IgD-negative memory B cell (primary cell): ENCODE results near the gene ACVRL1. TPM values are rescaled to one million over a fixed set of nuclear protein-coding genes. Genes with fewer than 3 reads are reported as not detected.
A peak's percentile ranks its signal among the peaks of the same experiment; 100 is the strongest.

Experiments
- H3K27ac Mint-ChIP-seq, 3 donors: one replicate each; pipeline ENCODE4 v1.8.0; 2020 to 2022; ENCODE audit warnings: mild to moderate bottlenecking in 3 of 3, mixed read lengths in 3 of 3, moderate library complexity in 1 of 3
- H3K27me3 Mint-ChIP-seq: one replicate; pipeline ENCODE4 v1.8.0; 2021; ENCODE audit warnings: mixed read lengths
- H3K36me3 Mint-ChIP-seq: one replicate; pipeline ENCODE4 v1.8.0; 2020; ENCODE audit warnings: mild to moderate bottlenecking, mixed read lengths
- H3K4me1 Mint-ChIP-seq, 3 donors: one replicate each; pipeline ENCODE4 v1.8.0; 2020 to 2022; ENCODE audit warnings: mixed read lengths in 3 of 3, mild to moderate bottlenecking in 1 of 3
- H3K4me3 Mint-ChIP-seq, 4 donors: one replicate each; pipeline ENCODE4 v1.8.0; 2020 to 2022; ENCODE audit warnings: mild to moderate bottlenecking in 4 of 4, mixed read lengths in 4 of 4, moderate library complexity in 3 of 4
- H3K9me3 Mint-ChIP-seq, 3 donors: one replicate each; pipeline ENCODE4 v1.8.0; 2020 to 2021; ENCODE audit warnings: mixed read lengths in 3 of 3, mild to moderate bottlenecking in 1 of 3
- polyA plus RNA-seq: library from polyadenylated mRNA; unstranded; fragments of 300-500 nt; fragmentation: Illumina TruSeq; gene quantifications from one replicate; pipeline ENCODE4 v1.2.3, GENCODE V29; 2021

ACVRL1 gene
- not detected for polyA plus RNA-seq

DNA sequence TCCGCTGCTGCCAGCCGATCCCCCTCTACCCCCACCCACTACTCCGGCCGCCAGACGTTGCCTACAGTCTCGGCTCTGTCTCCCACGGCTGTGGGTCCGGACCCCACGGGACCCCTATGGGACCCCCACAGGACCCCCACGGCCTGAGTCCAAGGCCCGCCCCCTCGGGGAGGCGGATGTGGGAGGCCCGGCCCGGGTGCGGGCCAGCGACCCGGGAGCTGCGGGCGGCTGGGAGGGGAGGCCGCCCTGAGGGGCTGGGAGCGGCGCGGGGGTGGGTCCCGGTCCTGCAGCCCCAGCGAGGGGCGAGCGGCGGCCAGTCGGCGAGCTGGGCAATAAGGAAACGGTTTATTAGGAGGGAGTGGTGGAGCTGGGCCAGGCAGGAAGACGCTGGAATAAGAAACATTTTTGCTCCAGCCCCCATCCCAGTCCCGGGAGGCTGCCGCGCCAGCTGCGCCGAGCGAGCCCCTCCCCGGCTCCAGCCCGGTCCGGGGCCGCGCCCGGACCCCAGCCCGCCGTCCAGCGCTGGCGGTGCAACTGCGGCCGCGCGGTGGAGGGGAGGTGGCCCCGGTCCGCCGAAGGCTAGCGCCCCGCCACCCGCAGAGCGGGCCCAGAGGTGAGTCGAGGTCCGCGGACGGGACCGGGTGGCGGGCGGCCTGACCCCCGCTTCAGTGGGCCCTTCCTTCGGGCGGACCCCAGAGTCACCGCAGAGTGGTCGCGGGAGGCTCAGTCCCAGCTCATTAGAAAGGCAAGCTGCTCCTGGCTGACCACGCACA lies at the start of gene ACVRL1:
ACVRL1 (plus strand) TSS at position 422 of the 773 bp plus-strand sequence. CDS start 4,971 bp downstream, outside the sequence.
- no peaks in the 10 kb centered on the region for H3K9me3 Mint-ChIP-seq
- no peak within 1 kb of the TSS for H3K27ac Mint-ChIP-seq
- peak within 1 kb of the TSS in 1 of 4 donors; percentile 52 for H3K4me3 Mint-ChIP-seq

DNA sequence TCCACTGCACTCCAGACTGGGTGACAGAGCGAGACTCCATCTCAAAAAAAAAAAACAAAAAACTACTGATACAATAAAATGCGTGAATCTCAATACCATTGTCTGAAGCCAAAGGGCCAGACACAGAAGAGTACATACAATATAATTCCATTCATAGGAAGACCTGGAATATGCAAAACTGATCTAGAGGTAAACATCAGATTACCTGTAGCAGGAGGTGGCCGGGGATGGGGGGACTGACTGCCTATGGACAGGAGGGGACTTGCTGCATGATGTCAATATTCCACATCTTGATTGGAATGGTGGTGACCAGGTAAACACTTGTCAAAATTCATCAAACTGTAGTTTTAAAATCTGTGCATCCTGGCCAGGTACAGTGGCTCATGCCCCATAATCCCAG lies 46.3 kb upstream of the ACVRL1 start:
- no peaks in the 10 kb centered on the region for H3K36me3 Mint-ChIP-seq
- H3K9me3 Mint-ChIP-seq, result peaks cover 0 to 3% (median 0%) of the 10 kb centered on the region in 3 donors
- H3K4me1 Mint-ChIP-seq, result peaks cover 2 to 5% (median 2%) of the 10 kb centered on the region in 3 donors
- no peak overlapping the region for H3K27ac Mint-ChIP-seq
- H3K27me3 Mint-ChIP-seq, result peaks cover 41% of the 10 kb centered on the region
- no peak overlapping the region for H3K4me3 Mint-ChIP-seq

More for the DNA sequence above, at the start of gene ACVRL1:
- Mint-ChIP-seq H3K36me3 (peaks cover 1% of the 10 kb centered on the region), H3K27me3 (peaks cover 36% of the 10 kb centered on the region), H3K4me1 (no peaks in the 10 kb centered on the region)

DNA sequence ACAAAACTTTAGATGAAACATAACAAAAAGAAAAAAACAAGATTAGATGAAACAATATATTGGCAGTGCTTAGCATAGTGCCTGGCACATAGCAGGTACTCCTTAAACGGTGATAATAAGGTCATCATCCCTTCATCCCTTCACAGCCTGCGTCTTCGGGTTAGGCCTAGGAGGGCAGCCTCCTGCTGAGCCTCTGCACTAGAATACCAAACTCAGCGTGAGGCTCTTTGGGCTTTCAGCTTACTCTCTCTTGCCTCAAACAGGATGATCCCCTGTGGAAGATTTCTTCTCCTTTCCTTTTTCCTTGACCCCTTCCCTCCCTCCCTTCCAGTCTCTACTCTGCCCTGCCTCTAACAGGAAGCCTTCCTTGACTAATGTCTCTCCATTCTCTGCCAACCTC lies 44.4 kb upstream of the ACVRL1 start:
- peaks cover 2 to 5% (median 2%) of the 10 kb centered on the region in 3 donors for H3K4me1 Mint-ChIP-seq
- H3K4me3 Mint-ChIP-seq, result peak overlapping the region in 2 of 4 donors; percentile 20 to 37
- no peak overlapping the region for H3K27ac Mint-ChIP-seq
- peaks cover 40% of the 10 kb centered on the region for H3K27me3 Mint-ChIP-seq
- H3K36me3 Mint-ChIP-seq, result no peaks in the 10 kb centered on the region
- peaks cover 0 to 3% (median 0%) of the 10 kb centered on the region in 3 donors for H3K9me3 Mint-ChIP-seq

DNA sequence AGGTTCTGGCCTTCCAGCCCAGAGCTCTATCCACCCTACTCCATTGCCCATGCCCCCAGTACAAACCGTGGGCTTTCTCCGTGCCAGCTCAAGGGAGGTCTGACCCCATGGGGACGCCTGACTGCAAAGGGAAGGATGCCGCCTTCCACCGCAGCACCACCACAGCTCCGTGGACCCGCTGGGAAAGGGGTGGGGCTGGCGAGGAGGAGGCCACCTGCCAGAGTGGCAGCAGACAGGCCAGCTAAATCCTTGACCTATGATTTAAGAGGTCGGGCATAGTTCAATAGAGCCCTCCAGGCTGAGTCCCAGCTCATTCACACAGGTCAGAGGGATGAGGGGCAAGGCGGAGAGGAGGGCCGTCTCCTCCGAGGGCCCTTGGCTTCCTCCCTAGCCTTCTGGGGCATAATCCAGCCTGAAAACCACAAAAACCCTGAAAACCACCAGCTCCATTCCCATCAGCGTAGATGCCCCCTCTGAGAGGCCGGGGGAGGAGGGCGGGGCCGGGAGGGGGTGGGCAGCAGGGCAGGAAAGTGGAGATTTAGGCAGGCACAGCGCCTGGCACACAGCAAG lies 43.9 kb upstream of the ACVRL1 start:
- H3K27ac Mint-ChIP-seq, result no peak overlapping the region
- H3K9me3 Mint-ChIP-seq, result peaks cover 0 to 3% (median 0%) of the 10 kb centered on the region in 3 donors
- H3K36me3 Mint-ChIP-seq, result no peaks in the 10 kb centered on the region
- peaks cover 45% of the 10 kb centered on the region for H3K27me3 Mint-ChIP-seq
- H3K4me1 Mint-ChIP-seq, result peaks cover 2 to 5% (median 2%) of the 10 kb centered on the region in 3 donors
- peak overlapping the region in 3 of 4 donors; percentile 12 to 37 (median 20) for H3K4me3 Mint-ChIP-seq

DNA sequence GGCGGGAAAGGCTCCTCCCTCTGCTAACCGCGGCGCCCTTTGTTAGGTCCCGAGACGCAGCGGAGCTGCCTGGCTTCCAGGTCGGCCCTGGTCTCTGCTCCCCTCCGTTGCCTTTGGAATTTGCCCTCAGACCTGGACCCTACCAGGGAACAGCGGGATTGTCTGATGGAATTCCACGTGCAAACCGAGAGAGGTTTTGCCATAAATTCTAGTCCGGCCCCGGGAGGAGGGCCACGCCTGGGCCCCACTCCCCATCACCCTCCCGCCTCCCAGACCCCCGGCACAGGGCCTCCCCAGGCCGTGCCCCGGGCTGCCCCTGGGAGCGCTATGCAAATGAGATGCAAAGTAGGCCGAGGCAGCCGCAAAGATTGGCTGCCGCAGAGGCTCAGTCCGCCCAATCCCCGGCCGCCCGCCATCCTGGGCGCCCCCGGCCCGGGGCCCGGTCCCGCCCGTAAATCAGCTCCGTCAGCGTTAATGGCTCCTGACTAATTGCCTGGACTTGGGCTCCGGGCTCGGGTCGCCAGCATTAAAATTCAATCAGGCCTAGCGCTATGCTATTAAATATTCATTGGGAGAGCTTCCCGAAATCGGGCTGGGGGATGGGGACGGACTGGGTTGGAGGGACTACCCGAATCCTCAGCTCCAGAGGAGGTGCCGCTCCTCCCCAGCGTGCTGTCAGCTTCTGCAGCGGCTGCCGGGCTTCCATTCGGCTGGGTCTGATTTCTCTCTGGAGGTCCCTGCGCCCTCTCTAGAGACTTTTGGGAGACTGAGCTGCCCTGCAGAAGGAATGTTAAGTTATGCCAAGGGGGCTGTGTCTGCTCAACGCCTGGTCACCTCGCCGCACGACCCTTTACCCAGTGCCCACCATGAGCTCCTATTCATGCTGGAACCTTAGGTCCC lies 43.1 kb upstream of the ACVRL1 start:
- Mint-ChIP-seq H3K4me3 (peak overlapping the region; percentile 25 to 81 (median 46)), H3K36me3 (no peaks in the 10 kb centered on the region), H3K27ac (no peak overlapping the region), H3K9me3 (peaks cover 0 to 3% (median 0%) of the 10 kb centered on the region in 3 donors), H3K4me1 (peaks cover 2 to 5% (median 2%) of the 10 kb centered on the region in 3 donors), H3K27me3 (peaks cover 46% of the 10 kb centered on the region)

DNA sequence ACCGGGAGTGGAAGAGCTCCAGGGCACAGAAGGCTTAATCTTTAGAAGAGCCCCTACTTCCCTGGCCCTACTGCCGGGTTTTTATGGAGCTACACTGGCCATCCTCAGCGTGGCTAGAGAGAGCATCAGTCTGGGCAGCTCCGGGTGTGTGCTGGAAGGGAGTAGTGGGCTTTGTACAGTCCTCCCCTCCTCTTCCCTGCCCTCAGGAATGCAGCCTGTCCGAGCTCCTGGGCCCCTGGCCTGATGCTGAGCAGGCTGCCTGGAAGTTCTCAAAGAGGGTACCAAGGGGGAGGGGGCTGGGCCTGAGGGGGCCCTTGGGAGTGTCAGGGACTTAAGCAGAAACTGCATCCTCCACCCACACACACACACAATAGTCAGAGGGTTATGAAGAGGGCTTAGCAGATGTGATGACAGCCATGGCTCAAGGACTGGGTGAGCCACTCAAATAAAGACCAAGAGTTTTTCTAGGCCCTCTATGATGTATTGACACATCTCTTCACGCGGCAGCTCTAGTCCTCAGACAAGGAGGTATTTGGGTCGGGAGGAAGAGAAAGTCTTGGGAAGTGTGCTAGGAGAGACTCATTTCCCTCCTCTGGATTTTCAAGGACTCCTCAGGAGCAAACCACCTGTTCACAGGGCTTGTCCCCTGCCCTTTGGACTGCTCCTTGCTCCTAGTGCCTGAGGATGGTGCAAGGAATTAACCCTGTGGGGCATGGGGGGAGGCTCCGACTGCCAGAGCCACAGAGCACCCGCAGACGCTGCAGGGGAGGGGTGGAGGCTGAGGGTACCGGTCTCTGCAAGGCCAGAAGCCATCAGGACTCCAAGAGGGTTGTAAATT lies 42.3 kb upstream of the ACVRL1 start:
- H3K36me3 Mint-ChIP-seq, result no peaks in the 10 kb centered on the region
- peaks cover 50% of the 10 kb centered on the region for H3K27me3 Mint-ChIP-seq
- peaks cover 0 to 3% (median 0%) of the 10 kb centered on the region in 3 donors for H3K9me3 Mint-ChIP-seq
- peaks cover 2 to 5% (median 4%) of the 10 kb centered on the region in 3 donors for H3K4me1 Mint-ChIP-seq
- H3K4me3 Mint-ChIP-seq, result peak overlapping the region in 3 of 4 donors; percentile 4 to 60 (median 32)
- H3K27ac Mint-ChIP-seq, result no peak overlapping the region

DNA sequence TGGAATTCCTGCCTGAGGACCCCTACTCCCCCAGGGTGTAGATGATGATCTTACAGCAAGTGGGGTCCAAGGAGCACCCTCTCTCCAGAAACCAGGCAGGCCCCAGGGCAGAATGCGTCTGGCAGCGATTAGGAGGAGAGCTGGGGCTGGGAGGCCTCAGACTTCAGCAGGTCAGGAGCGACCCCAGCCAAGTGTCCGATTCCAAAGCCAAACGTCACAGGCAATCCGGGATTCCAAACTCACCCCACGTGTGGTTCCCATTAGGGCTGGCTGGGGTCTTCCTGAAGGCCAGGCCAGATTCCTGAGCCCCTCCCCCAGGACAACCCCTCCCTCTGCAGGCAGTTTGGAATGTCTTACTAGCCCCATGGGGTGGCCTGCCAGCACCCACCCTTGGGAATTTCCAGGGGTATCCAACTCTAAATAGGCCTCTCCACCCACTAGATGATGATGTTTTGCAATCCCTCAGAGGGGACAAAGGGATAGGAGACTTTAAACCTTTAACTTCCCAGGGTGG lies 41.5 kb upstream of the ACVRL1 start:
- Mint-ChIP-seq H3K27me3 (peaks cover 53% of the 10 kb centered on the region), H3K4me3 (no peak overlapping the region), H3K36me3 (no peaks in the 10 kb centered on the region), H3K4me1 (peaks cover 2 to 5% (median 5%) of the 10 kb centered on the region in 3 donors), H3K27ac (no peak overlapping the region), H3K9me3 (peaks cover 0 to 3% (median 0%) of the 10 kb centered on the region in 3 donors)

DNA sequence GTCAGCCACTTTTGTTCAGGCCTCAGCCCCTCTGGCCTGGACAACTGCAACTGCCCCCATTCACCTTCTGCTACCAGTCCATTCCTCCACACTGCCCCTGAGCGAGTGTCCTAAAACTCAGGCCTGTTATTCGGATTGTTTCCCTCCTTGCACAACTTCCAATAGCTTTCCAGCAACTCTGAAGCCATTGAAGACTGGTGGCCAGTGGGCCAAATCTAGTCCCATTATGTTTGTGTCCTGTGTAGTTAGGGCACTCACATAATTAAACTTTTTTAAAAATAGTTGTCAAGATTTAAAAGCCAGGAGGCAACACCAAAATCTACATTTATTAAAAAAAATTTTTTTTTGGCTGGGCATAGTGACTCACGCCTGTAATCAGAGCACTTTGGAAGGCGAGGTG lies 41.0 kb upstream of the ACVRL1 start:
- H3K9me3 Mint-ChIP-seq, result peaks cover 0 to 3% (median 0%) of the 10 kb centered on the region in 3 donors
- no peak overlapping the region for H3K4me3 Mint-ChIP-seq
- H3K27ac Mint-ChIP-seq, result no peak overlapping the region
- peaks cover 2 to 7% (median 5%) of the 10 kb centered on the region in 3 donors for H3K4me1 Mint-ChIP-seq
- no peaks in the 10 kb centered on the region for H3K36me3 Mint-ChIP-seq
- H3K27me3 Mint-ChIP-seq, result peaks cover 54% of the 10 kb centered on the region

DNA sequence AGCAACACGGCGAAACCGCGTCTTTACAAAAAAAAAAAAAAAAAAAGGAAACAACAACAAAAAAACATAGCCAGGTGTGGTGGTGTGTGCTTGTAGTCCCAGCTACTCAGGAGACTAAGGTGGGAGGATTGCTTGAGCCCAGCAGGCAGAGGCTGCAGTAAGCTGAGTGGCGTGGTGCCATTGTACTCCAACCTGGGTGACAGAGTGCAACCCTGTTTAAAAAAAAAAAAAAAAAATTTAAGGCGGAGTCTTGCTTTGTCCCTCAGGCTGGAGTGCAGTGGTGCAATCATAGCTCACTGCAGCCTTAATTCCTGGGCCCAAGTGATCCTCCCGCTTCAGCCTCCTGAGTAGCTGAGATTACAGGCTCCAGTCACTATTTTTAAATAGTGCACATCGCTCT lies 40.5 kb upstream of the ACVRL1 start:
- H3K36me3 Mint-ChIP-seq, result no peaks in the 10 kb centered on the region
- H3K27me3 Mint-ChIP-seq, result peaks cover 51% of the 10 kb centered on the region
- H3K27ac Mint-ChIP-seq, result no peak overlapping the region
- H3K4me3 Mint-ChIP-seq, result no peak overlapping the region
- peaks cover 0 to 3% (median 0%) of the 10 kb centered on the region in 3 donors for H3K9me3 Mint-ChIP-seq
- peaks cover 4 to 7% (median 5%) of the 10 kb centered on the region in 3 donors for H3K4me1 Mint-ChIP-seq

DNA sequence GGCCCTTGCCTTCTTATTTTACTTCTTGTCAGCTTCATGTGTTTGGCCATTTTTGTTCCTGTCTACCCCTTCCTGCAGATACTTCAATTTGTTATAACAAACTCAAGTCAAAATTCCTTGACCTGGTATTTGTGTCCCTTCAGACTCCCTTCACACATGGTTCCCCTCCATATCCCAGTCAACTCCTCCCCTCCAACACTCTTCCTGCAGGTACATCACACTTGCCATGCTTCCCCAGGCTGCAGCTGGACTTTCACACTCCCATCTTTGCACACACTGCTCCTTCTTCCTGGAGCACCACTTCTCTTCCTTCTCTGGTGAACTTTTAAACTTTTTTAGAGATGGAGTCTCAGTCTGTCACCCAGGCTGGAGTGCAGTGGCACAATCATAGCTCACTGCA lies 39.9 kb upstream of the ACVRL1 start:
- Mint-ChIP-seq H3K27me3 (peaks cover 47% of the 10 kb centered on the region), H3K9me3 (peaks cover 0 to 3% (median 0%) of the 10 kb centered on the region in 3 donors), H3K4me1 (peaks cover under 1 to 7% (median 4%) of the 10 kb centered on the region in 3 donors), H3K4me3 (no peak overlapping the region), H3K27ac (no peak overlapping the region), H3K36me3 (no peaks in the 10 kb centered on the region)

DNA sequence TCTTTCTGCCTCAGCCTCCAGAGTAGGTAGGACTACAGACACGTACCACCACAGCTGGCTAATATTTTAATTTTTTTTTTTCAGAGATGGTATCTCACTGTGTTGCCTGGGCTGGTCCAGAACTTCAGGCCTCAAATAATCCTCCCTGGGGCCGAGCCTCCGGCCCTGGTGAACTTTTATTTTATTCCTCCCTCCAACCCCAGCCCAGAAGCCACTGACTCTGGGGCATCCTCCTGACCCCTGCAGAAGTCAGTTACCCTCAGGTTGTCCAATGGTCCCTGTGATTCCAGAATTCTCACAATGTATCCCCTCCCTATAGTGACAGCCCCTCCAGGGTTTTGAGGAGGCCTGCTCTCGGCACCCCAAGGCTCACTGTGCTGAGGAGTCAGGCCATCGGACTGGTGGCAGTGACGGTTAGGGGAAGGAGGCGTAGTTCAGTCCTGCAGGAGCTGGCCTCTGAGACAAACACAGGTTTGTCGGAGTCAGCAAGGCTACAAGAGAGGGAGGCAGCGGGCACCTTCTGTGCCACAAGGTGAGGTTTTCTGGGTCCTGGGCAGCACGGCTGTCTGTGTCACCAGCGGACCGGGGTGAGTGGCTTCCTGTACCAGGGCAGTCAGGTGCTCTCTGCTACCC lies 39.4 kb upstream of the ACVRL1 start:
- Mint-ChIP-seq H3K27ac (no peak overlapping the region), H3K27me3 (peaks cover 42% of the 10 kb centered on the region), H3K9me3 (peaks cover 0 to 3% (median 0%) of the 10 kb centered on the region in 3 donors), H3K4me1 (peaks cover 0 to 7% (median 4%) of the 10 kb centered on the region in 3 donors), H3K4me3 (peak overlapping the region in 1 of 4 donors; percentile 60), H3K36me3 (no peaks in the 10 kb centered on the region)

DNA sequence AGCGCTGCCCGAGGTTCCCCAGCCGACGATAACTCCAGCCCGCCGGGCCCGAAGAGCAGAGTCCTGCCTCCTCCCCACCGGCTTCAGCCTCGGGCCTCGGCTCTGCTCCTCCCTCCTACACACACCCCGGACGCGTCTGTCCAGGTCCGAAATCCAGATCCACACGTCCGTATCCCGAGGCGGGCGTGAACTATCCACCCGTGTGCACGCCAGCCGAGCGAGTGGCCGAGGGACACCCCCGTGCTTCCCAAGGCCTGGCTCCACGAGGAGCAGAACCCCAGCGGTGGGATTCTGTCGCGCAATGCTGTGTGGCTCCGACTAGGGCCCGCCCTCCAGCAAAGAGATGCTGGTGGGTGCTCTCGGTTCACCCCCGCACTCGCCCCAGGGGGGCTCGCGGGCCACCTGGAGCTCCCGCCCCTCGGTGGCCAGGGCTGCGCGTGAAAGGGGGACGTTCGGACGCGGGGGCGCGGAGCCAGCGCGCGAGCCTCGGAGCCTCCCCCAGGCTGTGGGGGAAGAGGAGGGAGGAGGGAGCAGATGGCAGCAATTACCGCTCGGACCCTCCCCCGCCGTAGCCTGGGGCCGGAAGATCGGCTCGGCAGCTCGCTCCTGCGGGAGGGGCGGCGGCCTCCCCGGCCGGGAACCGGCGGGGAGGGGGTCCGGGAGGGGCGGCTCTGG lies 38.3 kb upstream of the ACVRL1 start:
- Mint-ChIP-seq H3K27me3 (peaks cover 35% of the 10 kb centered on the region), H3K9me3 (peaks cover 0 to 3% (median 0%) of the 10 kb centered on the region in 3 donors), H3K4me1 (peaks cover 0 to 7% (median 1%) of the 10 kb centered on the region in 3 donors), H3K36me3 (no peaks in the 10 kb centered on the region), H3K27ac (no peak overlapping the region), H3K4me3 (no peak overlapping the region)

DNA sequence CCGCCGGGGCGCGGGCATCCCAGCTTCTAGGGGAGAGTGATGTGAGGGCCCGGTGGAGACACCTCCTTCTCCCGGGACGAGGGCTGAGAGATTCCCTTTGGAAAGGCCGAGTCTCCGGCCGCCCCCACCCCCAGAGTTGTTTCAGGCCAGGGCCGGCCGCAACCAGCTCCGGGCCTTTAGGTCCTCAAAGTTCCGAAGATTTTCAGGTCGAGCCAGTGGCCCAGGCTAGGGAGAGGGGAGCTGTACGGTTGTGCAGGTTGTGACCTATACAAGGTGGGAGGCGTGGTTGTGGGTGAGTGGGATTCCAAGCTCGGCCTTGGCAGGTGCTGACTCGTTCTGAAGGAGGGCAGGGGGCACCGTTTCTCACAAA lies 37.8 kb upstream of the ACVRL1 start:
- H3K4me1 Mint-ChIP-seq, result peaks cover 0 to 7% (median 1%) of the 10 kb centered on the region in 3 donors
- H3K27ac Mint-ChIP-seq, result no peak overlapping the region
- H3K9me3 Mint-ChIP-seq, result peaks cover 0 to 2% (median 0%) of the 10 kb centered on the region in 3 donors
- H3K27me3 Mint-ChIP-seq, result peaks cover 32% of the 10 kb centered on the region
- no peaks in the 10 kb centered on the region for H3K36me3 Mint-ChIP-seq
- H3K4me3 Mint-ChIP-seq, result no peak overlapping the region
